Eye (tissue), 1 donor: ENCODE results near the gene CACNA2D1.

ENCODE experiments used
- DNase-seq: peaks from one replicate; pipeline ENCODE4 v3.0.0-alpha.2; 2015

Gene CACNA2D1

GRCh38 chr7:82211333-82211732 lies 232.2 kb downstream of the CACNA2D1 start:
- DNase-seq = no peak

- no peak for DNase-seq
Observed at GRCh38 chr7:82210416-82211184, 233.0 kb downstream of the CACNA2D1 start.

GRCh38 chr7:82209179-82209747 lies 234.3 kb downstream of the CACNA2D1 start:
- no peak for DNase-seq

- DNase-seq = no peak
Observed at GRCh38 chr7:82204694-82205093, 238.9 kb downstream of the CACNA2D1 start.

GRCh38 chr7:82202965-82203364 lies 240.6 kb downstream of the CACNA2D1 start:
- DNase-seq = no peak

- DNase-seq = no peak
Observed at GRCh38 chr7:82202107-82202506, 241.5 kb downstream of the CACNA2D1 start.

GRCh38 chr7:82200601-82201000 lies 243.0 kb downstream of the CACNA2D1 start:
- no peak for DNase-seq

GRCh38 chr7:82194016-82194643 lies 249.4 kb downstream of the CACNA2D1 start:
- DNase-seq = peak; percentile 21

GRCh38 chr7:82188636-82189035 lies 254.9 kb downstream of the CACNA2D1 start:
- no peak for DNase-seq

GRCh38 chr7:82185443-82185842 lies 258.1 kb downstream of the CACNA2D1 start:
- no peak for DNase-seq

- DNase-seq = no peak
Observed at GRCh38 chr7:82183634-82184033, 259.9 kb downstream of the CACNA2D1 start.

- DNase-seq = no peak
Observed at GRCh38 chr7:82179311-82179710, 264.3 kb downstream of the CACNA2D1 start.

- no peak for DNase-seq
Observed at GRCh38 chr7:82175319-82175718, 268.3 kb downstream of the CACNA2D1 start.

- DNase-seq = no peak
Observed at GRCh38 chr7:82173400-82174021, 270.1 kb downstream of the CACNA2D1 start.

- peak; percentile 24 for DNase-seq
Observed at GRCh38 chr7:82172881-82173280, 270.7 kb downstream of the CACNA2D1 start.

GRCh38 chr7:82172017-82172416 lies 271.6 kb downstream of the CACNA2D1 start:
- no peak for DNase-seq

GRCh38 chr7:82167558-82168314 lies 275.8 kb downstream of the CACNA2D1 start:
- peak; percentile 84 for DNase-seq

- peak; percentile 79 for DNase-seq
Observed at GRCh38 chr7:82166260-82167015, 277.1 kb downstream of the CACNA2D1 start.

- peak; percentile 59 for DNase-seq
Observed at GRCh38 chr7:82164813-82165212, 278.8 kb downstream of the CACNA2D1 start.

GRCh38 chr7:82164410-82164809 lies 279.2 kb downstream of the CACNA2D1 start:
- no peak for DNase-seq

- no peak for DNase-seq
Observed at GRCh38 chr7:82163586-82163985, 280.0 kb downstream of the CACNA2D1 start.

- DNase-seq = no peak
Observed at GRCh38 chr7:82162289-82162688, 281.3 kb downstream of the CACNA2D1 start.
